HG02623 (cell line): ENCODE results near the gene ITSN1.

Experiments used
- ATAC-seq: cut with Tn5 transposase; IDR thresholded peaks from one replicate; pipeline ENCODE4 v1.9.1; 2021; ENCODE audit warnings: moderate library complexity; ENCODE audit not compliant: unreplicated experiment

ITSN1 gene

DNA sequence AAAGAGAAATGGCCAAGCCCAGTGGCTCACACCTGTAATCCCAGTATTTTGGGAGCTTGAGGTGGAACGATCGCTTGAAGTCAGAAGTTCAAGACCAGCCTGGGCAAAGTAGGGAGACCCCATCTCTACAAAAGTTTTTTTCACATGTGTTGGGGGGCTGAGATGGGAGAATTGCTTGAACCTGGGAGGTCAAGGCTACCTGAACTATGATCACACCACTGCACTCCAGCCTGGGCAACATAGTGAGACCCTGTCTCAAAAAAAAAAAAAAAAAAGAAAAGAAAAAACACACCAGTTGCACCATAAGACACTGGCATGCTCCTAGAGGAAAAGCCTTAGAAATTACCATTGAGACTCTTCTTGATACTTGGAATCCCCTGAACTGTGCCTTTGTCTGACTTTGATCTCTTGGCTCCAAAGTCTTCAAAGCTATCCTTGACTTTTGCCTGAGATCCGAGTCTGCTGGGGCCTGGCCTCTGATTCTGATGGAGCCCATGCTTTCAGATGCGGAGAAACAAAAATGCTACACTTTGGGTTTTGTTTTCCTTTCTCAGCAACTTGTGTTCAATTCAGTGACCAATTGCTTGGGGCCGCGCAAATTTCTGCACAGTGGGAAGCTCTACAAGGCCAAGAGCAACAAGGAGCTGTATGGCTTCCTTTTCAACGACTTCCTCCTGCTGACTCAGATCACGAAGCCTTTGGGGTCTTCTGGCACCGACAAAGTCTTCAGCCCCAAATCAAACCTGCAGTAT lies 239.6 kb downstream of the ITSN1 start:
- ATAC-seq: no peak

DNA sequence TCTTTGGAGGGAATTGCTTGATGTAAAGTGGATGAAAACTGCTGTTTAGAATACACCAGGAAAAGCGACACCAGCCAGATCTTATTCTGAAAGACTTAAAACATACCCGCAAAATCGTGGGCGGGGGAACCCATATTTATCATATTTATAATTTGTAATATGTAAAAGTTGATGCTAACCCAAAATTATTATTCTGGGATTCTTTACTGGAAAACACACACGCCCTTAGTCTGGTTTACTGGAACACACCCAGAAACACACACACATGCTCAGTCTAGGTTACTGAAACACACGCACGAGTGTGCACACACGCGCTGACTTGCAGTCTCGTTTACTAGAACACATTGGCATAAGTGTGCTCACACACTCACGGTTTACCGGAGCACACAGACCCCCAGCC lies 240.8 kb downstream of the ITSN1 start:
- ATAC-seq: no peak

DNA sequence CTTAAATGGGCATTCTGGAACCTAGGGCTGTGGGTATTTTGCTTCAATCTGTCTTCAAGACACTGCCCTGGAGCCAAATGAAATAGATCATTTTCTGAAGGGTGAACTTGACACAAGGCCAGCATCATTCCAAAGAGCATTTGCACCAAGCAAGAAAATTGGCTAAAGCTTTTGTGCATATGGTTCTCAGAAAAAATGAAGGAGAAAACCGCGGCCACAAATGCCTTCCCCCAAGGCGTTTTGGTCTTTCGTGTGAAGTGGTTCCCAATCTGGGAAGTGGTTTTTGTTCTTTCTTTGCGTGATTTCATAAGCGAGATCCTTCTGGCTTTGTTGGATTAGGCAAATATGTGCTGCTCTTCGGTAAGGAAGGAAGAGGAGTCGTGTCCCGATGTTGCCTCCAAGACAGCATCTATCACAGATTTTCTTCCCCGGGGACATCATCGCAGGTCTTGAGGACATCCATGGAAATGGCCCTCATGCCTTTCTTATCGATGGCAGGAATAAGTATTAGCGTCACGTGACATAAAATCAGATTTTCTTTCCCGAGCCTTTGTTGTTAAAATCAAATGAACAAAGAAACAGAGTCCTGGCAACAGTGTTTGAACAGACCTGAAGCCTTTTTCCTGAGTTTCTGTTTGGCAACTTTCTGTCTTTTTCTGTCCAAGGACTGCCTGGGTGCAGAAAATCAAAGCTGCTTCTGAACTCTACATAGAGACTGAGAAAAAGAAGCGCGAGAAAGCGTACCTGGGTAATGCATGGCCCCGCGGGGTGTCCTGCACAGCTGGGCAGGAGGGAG lies 242.3 kb downstream of the ITSN1 start:
- ATAC-seq: no peak

DNA sequence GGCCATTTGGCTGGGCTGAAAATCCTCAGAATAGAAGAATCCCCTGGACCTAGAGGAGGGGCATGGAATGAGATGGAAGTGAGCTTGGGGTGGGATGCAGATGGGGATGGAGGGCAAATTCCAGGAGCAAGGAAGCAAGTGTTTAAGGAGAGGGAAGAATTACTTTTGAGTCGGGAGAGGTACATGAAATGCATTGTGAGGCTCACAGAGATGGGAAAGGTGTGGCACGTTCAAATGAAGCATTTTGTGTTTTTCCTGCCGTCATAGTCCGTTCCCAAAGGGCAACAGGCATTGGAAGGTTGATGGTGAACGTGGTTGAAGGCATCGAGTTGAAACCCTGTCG lies 242.8 kb downstream of the ITSN1 start:
- no peak for ATAC-seq

DNA sequence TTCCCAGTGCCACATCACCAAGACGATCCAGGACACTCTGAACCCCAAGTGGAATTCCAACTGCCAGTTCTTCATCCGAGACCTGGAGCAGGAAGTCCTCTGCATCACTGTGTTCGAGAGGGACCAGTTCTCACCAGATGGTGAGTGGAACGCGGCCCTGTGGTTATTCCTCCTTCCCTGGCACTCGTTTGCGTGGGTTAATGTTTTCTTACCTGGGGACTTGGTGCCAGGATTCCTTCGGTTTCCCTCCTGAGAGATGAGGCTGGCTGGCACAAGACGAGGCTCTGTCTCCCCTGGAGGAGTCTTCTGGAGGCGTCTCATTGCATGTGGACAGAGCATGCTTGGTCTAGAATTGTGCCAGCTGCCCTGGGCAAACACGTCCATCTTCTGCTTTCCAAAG lies 244.0 kb downstream of the ITSN1 start:
- ATAC-seq: no peak

DNA sequence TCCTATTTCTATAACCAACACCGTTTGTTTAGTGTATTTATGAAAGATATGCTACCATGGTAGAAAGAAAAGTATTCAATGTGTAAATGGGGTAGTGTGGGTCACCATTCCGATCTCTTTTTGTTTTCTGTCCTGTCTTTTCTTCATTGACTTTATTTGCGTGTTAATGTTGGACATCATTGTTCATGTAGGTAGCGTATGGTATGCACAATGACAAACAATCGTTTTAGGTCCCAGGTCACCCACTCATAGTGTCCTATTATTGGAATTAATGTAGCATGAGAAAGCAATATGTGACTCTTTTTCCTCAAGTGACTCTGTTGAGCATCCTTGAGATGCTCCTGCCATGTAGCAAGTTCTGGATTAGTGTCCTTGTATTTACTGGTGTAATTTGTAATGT lies 247.9 kb downstream of the ITSN1 start:
- ATAC-seq: no peak

DNA sequence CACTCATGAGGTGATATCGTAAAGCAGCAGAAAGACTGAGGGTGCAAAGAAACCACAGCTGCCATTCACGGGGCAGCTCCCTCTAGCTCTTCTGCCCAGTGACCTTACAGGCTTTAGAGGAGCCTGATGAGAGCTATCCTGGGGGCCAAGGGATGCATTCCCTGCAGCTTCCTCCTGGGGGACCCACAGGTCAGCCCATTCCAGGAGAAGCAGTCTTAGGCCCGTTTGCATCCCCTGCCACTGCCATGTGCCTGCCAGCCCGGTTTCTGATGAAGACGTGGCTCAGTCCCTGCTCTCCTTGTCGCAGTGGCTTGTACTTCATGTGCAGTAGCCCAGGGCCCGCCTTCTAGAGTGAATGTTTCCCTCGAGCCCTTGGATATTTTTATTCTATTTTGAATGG lies 250.6 kb downstream of the ITSN1 start:
- ATAC-seq: no peak

DNA sequence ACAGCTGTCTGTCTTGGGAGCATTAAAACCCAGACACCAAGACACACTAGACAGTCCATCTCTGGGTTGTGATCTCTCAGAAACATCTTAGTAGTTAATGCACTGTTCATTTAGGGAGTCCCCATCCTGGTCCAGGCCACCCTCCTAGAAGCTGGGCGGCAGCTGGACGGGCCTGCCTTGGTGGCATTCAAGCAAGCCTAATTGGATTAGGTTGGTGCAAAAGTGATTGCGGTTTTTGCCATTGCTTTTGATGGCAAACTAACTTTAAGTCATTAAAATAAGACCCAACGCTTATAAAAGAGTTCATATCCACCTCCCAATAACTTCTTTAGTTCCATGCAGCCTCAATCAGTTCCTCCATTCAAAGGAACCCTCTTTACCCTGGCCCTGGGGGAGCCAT lies 251.6 kb downstream of the ITSN1 start:
- no peak for ATAC-seq

DNA sequence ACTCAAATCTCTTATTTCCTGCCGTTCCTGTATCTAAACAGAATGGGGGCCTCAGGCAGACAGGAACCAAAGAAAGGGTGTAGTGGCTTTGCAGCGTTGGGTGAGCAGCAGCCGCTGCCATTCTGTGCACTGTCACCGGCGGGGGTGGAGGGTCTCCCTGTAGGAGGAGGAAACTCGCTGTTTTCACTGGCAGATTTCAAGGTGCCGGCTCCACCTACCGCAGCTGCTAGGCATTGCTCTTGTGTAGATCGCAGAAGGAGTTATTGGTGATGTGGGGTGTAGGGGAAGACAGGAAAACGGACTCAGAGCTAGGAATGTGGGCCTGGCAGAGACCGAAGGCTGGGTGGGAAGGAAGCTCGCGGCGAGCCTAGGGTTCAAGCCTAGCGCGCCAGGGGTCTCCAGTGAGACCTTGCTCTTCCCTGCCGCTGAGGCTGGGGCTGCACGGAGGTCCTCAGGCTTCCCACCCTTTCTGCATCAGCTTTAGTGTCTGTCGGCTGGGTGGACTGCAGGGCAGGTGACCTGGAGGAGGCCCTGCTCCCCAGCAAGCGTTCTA lies 252.5 kb downstream of the ITSN1 start:
- no peak for ATAC-seq

DNA sequence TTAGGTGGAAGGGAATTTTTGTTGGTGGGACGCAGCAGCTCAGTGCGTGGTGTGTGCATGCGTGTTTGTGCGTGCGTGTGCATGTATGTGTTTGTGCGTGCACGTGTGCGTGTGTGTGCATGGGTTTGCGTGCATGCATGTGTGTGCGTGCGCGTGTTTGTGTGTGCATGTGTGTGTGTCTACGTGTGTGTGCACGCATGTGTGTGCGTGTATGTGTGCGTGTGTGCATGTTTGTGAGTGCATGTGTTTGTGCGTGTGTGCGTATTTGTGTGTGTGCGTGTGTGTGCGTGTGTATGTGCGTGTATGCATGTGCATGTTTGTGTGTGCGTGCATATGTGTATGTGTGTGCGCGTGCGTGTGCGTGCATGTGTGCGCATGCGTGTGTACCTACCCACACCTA lies 253.1 kb downstream of the ITSN1 start:
- no peak for ATAC-seq

DNA sequence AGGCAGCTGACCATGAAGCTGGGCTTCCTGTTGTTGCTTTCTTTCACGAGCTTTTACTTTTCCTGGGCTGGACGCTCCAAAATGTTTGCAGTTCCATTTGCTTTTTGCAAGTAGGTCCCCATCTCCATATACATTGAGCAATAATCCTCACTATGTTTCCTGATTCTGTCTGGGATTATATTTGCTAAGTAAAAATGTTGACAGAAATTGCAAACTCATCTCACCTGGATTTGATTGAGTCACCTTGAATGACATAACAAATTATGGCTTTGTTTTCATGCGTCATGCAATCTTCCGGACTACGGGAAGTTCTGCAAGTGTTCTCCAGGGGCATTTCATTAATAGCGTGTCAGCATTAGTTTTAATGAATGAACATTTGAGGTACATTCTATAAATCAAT lies 254.4 kb downstream of the ITSN1 start:
- ATAC-seq: no peak

DNA sequence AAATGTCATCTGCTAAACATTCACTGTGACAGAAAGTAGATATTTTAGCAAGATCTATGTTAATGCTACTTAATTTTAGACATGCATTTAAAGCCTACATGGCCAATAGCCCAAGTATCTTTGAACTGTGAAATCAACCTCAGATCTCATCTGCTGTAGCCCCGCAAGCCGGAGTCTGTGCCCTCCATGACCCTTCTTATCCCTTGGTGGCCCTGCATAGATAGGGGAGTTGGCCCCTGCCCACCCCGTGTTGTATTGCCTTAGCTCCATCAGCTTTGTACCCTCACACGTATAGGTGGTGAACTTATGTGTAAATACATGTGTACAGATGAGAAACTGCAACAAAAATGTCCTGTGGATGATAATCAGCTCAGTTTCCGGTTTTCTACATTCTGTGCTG lies 254.8 kb downstream of the ITSN1 start:
- ATAC-seq: no peak

DNA sequence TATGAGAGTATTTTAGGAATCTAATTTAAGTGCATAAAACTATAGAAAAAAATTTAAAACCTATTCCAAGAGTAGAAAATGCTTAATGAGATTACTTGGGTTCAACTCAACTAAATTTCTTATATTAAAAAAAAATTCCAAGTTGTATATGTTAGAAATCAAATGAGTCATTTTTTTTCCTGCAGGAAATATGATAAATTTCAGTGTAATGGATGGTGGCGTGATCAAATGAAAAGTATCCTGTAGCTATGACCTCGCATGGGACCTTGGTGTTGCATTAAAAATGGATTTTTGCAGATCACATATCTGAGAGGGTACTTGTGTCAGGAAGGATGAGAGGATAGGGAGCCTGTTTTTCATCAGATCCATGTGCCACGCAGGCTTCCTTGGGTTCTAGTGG lies 255.4 kb downstream of the ITSN1 start:
- ATAC-seq: no peak

DNA sequence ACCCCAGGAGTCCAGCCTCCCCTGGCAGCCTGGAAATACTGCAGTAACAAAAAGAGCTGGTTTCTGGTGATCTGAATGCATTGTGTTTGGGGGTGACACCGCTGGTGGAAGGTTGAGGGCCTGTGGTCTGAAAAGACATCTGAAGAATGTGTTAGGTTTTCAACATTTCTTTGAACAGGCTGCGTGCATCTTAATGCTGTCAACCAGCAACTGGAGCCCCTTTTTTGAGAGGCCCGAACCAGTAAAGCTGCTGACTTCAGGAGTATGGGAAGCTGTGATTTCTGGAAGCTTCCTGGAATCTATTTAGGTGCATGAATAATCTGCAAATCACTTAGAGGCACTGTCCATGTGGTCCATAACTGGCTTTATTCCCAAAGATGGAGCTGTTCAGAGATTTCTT lies 256.3 kb downstream of the ITSN1 start:
- no peak for ATAC-seq

DNA sequence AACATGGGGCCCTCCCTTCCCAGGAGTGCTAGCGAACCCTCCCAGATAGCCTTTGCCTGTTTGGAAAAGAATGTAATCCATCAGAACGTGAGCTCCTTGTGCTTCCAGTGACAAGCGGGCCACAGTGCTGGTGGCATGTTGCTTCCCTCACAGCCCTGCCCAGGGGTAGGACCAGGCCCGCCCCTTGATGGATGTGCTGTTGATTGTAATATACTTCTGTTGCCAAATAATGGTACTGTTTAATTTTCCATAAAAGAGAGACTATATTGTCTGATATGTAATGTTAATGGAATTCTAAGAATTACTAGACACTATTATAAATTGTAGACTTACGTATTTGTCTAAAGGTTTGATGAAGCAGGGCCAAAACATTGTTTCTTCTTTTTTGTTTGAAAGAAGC lies 256.9 kb downstream of the ITSN1 start:
- no peak for ATAC-seq

DNA sequence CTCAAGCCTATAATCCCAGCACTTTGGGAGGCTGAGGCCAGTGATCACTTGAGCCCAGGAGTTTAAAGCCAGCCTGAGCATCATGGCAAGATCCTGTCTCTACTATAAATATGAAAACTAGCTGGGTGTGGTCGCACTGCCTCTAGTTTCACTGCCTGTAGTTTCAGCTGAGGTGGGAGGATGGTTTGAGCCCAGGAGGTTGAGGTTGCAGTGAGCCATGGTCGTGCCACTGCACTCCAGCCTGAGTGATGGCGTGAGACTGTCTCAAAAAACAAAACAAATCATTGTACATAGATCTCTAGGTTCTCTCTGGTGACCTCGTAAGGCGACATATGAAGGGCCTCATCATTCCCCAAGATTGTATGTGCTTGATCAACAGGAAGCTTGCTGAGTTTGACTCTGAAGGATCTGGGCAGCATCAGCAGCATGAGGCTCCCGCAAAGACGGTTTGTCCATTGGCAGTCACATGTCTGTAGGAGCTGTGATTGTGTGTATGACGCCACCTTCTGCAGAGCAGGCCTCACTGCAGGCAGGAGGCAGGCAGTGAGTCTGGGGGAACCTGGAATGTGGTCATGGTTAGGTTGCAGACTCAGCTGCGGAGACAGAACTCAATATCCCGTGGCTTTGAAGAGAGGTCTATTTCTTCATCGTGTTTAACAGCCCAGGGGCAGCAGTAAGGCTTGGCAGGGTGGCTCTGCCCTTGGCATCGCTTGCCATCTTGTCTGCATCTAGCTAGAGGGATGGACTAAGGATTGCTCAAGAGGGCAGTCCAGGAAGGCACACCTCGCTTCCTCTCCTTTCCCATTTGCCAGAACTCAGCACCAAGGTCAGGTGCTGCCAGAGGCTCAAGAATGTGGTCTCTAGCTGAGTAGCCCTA lies 259.3 kb downstream of the ITSN1 start:
- no peak for ATAC-seq

DNA sequence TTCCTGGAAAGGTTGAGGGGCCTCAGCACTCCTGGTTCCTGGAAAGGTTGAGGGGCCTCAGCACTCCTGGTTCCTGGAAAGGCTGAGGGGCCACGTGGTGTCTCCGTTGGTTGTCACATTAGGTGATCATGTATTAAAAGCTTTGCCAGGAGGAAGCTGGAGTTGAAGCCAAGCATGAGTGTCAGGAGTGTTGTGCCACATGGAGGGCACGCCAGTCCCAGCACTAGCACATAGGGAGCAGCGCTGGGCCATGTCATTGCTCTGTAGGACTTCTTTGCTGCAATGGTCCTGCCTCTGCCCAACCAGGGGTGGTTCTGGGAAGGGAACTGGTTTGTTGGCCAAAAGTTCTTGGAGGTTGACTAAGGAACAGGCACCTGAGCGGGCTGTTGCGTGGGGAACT lies 260.0 kb downstream of the ITSN1 start:
- ATAC-seq: no peak

DNA sequence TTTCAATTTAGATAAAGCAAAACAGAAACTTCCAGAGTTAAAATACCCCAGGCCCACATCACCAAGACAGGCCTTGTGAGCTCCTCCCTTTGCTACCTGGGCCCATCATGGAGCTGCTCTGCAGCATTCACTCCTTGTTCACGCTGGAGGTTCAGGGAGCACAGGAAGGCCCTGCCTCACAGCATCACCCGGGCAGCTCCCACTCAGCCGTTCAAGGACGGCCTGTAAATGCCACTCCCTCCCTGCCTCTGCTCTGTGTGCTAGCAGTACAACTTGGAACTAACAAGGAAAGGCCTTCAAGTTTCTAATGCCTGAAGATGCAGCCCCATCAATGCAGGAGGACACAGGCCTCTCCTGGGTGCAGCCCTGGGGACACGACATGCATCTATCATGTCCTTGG lies 261.7 kb downstream of the ITSN1 start:
- ATAC-seq: no peak

DNA sequence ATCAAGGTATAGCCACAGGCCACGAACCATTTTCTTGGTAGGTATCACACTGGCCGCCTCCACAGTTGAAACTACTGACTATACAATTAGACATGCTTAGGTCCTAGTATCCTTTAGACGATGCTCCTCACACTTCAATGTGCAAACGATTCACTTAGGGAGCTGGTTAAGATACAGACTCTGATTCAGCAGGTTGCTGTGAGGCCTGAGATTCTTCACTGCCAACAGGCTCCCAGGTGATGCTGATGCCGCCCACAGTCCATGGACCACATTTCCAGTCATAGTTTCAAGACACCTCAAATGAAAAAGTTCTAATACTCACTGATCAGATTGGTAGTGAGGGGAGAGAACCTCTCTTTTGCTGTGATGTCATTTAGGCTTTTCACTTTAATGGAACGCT lies 266.5 kb downstream of the ITSN1 start:
- ATAC-seq: no peak

DNA sequence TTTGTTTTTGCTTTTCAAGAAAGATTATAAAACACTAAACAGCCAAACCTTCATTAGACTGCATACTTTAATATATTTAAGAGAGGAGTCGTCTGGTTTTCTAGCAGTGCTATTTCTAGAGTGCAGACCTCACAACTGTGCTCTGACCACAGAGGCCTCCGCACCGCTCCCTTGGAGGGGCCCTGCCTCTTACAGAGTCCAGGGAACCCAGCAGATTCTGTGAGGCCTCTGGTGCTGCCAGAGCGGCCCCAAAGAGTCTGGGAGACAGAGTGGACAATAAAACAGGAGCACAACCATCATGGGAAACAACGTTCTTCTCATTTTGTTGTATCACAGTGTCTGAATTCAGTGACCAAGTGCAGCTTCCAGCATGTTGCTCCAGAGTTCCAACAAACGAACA lies 267.5 kb downstream of the ITSN1 start:
- ATAC-seq: no peak

DNA sequence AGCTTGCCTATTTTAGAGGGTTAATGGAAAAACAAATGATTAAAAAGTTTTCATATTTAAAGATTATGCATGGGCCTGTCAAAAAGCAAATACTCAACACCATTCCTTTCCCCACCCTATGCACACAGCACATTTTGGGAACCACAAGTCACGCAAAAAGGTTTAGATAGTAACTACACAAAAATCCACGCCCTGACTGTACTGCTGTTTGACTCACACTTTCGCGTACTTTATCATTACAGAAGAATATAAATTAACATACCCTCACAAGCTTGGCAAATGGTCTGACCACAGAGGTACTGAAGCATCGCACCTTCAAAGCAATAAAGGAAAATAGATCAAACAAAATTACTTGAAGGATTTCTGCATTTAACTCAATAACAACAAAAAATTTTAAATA lies 271.9 kb downstream of the ITSN1 start:
- ATAC-seq: no peak
